ENCODE results near the gene RMND5B. TPM values are rescaled to one million over a fixed set of nuclear protein-coding genes. Genes with fewer than 3 reads are reported as not detected.
A peak's percentile ranks its signal among the peaks of the same experiment; 100 is the strongest.
"Not testable (repeated sequence)": the region's sequence is repeated elsewhere in the genome, so short reads cannot be mapped to it uniquely, and the experiment has no call there.

The RMND5B gene
- total RNA-seq, 3 donors from 2014 or later (not counting 1 experiment from before 2014, with no cell fraction given), result 9.2 to 12.7 (median 9.5) TPM

DNA sequence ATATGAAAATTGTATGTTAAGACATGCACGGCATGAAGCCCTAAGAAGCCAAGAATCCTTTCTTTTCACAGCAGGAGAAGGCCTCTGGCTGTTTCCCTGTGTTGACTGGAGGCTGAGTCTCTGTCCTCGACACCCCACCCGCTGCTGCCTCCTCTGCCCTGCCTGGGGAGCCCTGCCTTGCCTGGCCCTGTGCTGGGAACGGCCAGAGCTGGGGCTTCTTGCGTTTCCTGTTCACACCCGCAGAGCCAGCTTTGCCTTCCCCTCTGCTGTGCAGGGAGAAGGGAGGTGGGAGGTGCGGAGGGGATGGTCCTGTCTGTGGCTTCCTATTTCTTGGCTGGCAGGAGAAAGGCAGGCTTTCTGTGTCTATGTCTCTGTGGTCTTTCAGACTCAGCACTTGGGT, 63.2 kb downstream of the RMND5B start:
- DNase-seq (no peak), ATAC-seq (peak; percentile 40 to 54 (median 42))
- peak overlapping the region; percentile 40 for H3K4me3 Mint-ChIP-seq

DNA sequence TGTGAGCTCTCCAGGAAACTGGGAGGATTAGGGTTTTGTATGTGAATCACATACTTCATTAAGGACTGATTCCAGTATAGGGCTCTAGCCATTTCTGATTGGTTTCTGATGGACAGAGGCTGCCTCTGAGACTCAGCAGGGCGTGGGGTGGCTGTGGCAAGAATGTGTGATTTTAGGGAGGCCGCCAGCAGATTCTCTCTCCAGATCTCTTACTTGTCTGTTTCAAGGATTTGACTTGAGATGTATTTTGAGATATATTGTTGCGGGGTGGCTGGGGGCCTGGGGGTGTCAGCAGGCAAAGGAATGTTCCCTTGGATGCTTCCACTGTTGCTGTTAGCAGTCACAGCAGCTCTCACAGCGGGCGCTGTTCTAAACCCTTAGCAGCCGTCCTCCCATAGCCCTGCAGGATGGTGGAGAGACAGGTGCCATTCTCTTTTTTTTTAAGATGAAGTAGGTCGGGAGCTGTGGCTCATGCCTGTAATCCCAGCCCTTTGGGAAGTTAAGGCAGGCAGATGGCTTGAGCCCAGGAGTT, 65.5 kb downstream of the RMND5B start:
- Histone ChIP-seq H3K9me3 (ENCODE audit: control insufficient read depth, insufficient read depth, low read length) (no peaks in the 10 kb centered on the region), H3K4me3 (ENCODE audit: low read length) (no peak overlapping the region), H3K27me3 (ENCODE audit: control insufficient read depth, insufficient read depth, low read length) (no peaks in the 10 kb centered on the region), H3K4me1 (ENCODE audit: control insufficient read depth, insufficient read depth, low read length) (peaks cover 23% of the 10 kb centered on the region), H3K27ac (ENCODE audit: low read length) (no peak overlapping the region), H3K36me3 (ENCODE audit: control insufficient read depth, insufficient read depth, low read length) (no peaks in the 10 kb centered on the region)
- H3K9me3 Mint-ChIP-seq, result no peaks in the 10 kb centered on the region
- peak overlapping the region in 1 of 2 donors; percentile 13 for H3K27ac Mint-ChIP-seq
- ATAC-seq, result peak in 2 of 3 donors; percentile 27 to 47
- peak overlapping the region; percentile 60 for H3K4me3 Mint-ChIP-seq
- no peaks in the 10 kb centered on the region for H3K27me3 Mint-ChIP-seq (ENCODE audit: low read depth in 2 of 2)
- no peak for DNase-seq
- 70% methylated on average over 7 of the region's 7 CpGs for WGBS (ENCODE audit: insufficient coverage)
- peaks cover 32 to 44% of the 10 kb centered on the region in 2 donors for H3K4me1 Mint-ChIP-seq
- intact Hi-C loops (cut with micrococcal nuclease), result no loop called here
- TF ChIP-seq, protein P1, sequence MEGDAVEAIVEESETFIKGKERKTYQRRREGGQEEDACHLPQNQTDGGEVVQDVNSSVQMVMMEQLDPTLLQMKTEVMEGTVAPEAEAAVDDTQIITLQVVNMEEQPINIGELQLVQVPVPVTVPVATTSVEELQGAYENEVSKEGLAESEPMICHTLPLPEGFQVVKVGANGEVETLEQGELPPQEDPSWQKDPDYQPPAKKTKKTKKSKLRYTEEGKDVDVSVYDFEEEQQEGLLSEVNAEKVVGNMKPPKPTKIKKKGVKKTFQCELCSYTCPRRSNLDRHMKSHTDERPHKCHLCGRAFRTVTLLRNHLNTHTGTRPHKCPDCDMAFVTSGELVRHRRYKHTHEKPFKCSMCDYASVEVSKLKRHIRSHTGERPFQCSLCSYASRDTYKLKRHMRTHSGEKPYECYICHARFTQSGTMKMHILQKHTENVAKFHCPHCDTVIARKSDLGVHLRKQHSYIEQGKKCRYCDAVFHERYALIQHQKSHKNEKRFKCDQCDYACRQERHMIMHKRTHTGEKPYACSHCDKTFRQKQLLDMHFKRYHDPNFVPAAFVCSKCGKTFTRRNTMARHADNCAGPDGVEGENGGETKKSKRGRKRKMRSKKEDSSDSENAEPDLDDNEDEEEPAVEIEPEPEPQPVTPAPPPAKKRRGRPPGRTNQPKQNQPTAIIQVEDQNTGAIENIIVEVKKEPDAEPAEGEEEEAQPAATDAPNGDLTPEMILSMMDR (IDR thresholded peaks at IDR 0.05), result no peak
- H3K36me3 Mint-ChIP-seq, result no peaks in the 10 kb centered on the region

More for the DNA sequence above, 63.2 kb downstream of the RMND5B start:
- no peaks in the 10 kb centered on the region for H3K27me3 ChIP-seq (ENCODE audit: control insufficient read depth, insufficient read depth, low read length)
- WGBS (ENCODE audit: insufficient coverage), result 5% methylated on average over 7 of the region's 7 CpGs
- H3K4me3 ChIP-seq (ENCODE audit: low read length), result no peak overlapping the region
- peaks cover 23% of the 10 kb centered on the region for H3K4me1 ChIP-seq (ENCODE audit: control insufficient read depth, insufficient read depth, low read length)
- Mint-ChIP-seq H3K27me3 (ENCODE audit: low read depth in 2 of 2) (no peaks in the 10 kb centered on the region), H3K4me1 (peaks cover 32 to 44% of the 10 kb centered on the region in 2 donors), H3K9me3 (no peaks in the 10 kb centered on the region), H3K27ac (peak overlapping the region in 1 of 2 donors; percentile 82), H3K36me3 (no peaks in the 10 kb centered on the region)
- H3K9me3 ChIP-seq (ENCODE audit: control insufficient read depth, insufficient read depth, low read length), result no peaks in the 10 kb centered on the region
- H3K27ac ChIP-seq (ENCODE audit: low read length), result peak overlapping the region; percentile 35
- intact Hi-C loops (cut with micrococcal nuclease), result no loop called here
- H3K36me3 ChIP-seq (ENCODE audit: control insufficient read depth, insufficient read depth, low read length), result no peaks in the 10 kb centered on the region
- TF ChIP-seq, protein P1 (IDR thresholded peaks at IDR 0.05), result no peak

- ATAC-seq (no peak), DNase-seq (no peak)
- Mint-ChIP-seq H3K27ac (no peak overlapping the region), H3K9me3 (no peaks in the 10 kb centered on the region), H3K4me1 (peaks cover 32 to 44% of the 10 kb centered on the region in 2 donors), H3K36me3 (no peaks in the 10 kb centered on the region), H3K4me3 (no peak overlapping the region), H3K27me3 (ENCODE audit: low read depth in 2 of 2) (no peaks in the 10 kb centered on the region)
- Histone ChIP-seq H3K27me3 (ENCODE audit: control insufficient read depth, insufficient read depth, low read length) (no peaks in the 10 kb centered on the region), H3K27ac (ENCODE audit: low read length) (no peak overlapping the region), H3K9me3 (ENCODE audit: control insufficient read depth, insufficient read depth, low read length) (no peaks in the 10 kb centered on the region), H3K4me1 (ENCODE audit: control insufficient read depth, insufficient read depth, low read length) (peaks cover 23% of the 10 kb centered on the region), H3K36me3 (ENCODE audit: control insufficient read depth, insufficient read depth, low read length) (no peaks in the 10 kb centered on the region), H3K4me3 (ENCODE audit: low read length) (no peak overlapping the region)
- TF ChIP-seq, protein P1 (IDR thresholded peaks at IDR 0.05), result no peak
- intact Hi-C loops (cut with micrococcal nuclease), result no loop called here
- WGBS (ENCODE audit: insufficient coverage), result 89% methylated on average over 8 of the region's 8 CpGs
Observed at GRCh38 chr5:178196986-178197385, 66.2 kb downstream of the RMND5B start.

DNA sequence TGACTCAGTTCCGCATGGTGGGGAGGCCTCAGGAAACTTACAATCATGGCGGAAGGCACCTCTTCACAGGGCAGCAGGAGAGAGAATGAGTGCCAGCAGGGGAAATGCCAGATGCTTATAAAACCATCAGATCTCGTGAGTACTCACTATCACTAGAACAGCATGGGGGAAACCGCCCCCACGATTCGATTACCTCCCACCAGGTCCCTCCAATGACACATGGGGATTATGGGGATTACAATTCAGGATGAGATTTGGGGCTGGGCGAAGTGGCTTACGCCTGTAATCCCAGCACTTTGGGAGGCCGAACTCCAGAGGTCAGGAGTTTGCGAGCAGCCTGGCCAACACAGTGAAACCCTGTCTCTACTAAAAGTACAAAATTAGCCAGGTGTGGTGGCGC, 67.3 kb downstream of the RMND5B start:
- H3K27me3 Mint-ChIP-seq (ENCODE audit: low read depth in 2 of 2); DNase-seq; ATAC-seq; H3K9me3 Mint-ChIP-seq; H3K27ac ChIP-seq (ENCODE audit: low read length); H3K36me3 Mint-ChIP-seq; H3K36me3 ChIP-seq (ENCODE audit: control insufficient read depth, insufficient read depth, low read length); H3K9me3 ChIP-seq (ENCODE audit: control insufficient read depth, insufficient read depth, low read length); H3K4me3 ChIP-seq (ENCODE audit: low read length); H3K27me3 ChIP-seq (ENCODE audit: control insufficient read depth, insufficient read depth, low read length); H3K27ac Mint-ChIP-seq; intact Hi-C loops (cut with micrococcal nuclease); H3K4me3 Mint-ChIP-seq: not testable (repeated sequence)
- peaks cover 18% of the 10 kb centered on the region for H3K4me1 ChIP-seq (ENCODE audit: control insufficient read depth, insufficient read depth, low read length)
- WGBS (ENCODE audit: insufficient coverage), result 95% methylated on average over 7 of the region's 11 CpGs
- peaks cover 27 to 35% of the 10 kb centered on the region in 2 donors for H3K4me1 Mint-ChIP-seq

Measured in natural killer cell (primary cell).